ENCODE results near the gene SHISA3. TPM values are rescaled to one million over a fixed set of nuclear protein-coding genes. Genes with fewer than 3 reads are reported as not detected.

SHISA3 gene
- total and polyA plus RNA-seq, 2 of the 8 experiments (the other 6 are each of a cell fraction or from before 2014, with no cell fraction given): 2.0 to 9.3 TPM

DNA sequence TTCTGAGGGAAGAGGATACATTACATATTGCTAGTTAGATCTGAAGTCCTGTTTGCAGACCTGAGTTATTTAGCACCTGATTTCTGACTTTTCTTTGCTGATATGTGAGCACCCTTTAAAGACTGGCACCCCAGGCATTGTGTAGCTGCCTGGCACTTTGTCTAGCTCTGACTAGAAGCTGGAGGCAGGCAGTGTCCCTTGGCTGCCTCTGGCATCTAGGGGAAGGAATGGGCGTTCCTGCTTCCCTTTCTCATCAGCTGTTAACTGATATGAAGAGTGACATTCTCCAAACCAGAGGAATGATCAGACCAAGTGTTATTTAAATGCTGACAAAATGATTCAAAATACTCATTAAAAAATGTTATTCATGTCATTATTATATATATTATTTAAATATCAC lies 30.3 kb upstream of the SHISA3 start (continued):
- no peak for TF ChIP-seq RXRA (IDR thresholded peaks at IDR 0.05; ENCODE audit: insufficient read depth, low read depth, low read length)
- TF ChIP-seq FOSL1 (IDR thresholded peaks at IDR 0.05; ENCODE audit: insufficient read depth, low read depth, low read length): no peak
- TF ChIP-seq ZNF274 (IDR thresholded peaks at IDR 0.05; ENCODE audit: borderline replicate concordance, extremely low read depth, low read length): no peak
- TF ChIP-seq, protein P1, sequence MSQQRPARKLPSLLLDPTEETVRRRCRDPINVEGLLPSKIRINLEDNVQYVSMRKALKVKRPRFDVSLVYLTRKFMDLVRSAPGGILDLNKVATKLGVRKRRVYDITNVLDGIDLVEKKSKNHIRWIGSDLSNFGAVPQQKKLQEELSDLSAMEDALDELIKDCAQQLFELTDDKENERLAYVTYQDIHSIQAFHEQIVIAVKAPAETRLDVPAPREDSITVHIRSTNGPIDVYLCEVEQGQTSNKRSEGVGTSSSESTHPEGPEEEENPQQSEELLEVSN (IDR thresholded peaks at IDR 0.05): no peak
- TF ChIP-seq SIRT6 (IDR thresholded peaks at IDR 0.05; ENCODE audit: low read length): no peak
